ENCODE results near the gene GAPDHS. TPM values are rescaled to one million over a fixed set of nuclear protein-coding genes. Genes with fewer than 3 reads are reported as not detected.

GAPDHS gene
- total and polyA plus RNA-seq, 2 of the 13 experiments (the other 11 are each of a cell fraction or from before 2014, with no cell fraction given), result not detected

DNA sequence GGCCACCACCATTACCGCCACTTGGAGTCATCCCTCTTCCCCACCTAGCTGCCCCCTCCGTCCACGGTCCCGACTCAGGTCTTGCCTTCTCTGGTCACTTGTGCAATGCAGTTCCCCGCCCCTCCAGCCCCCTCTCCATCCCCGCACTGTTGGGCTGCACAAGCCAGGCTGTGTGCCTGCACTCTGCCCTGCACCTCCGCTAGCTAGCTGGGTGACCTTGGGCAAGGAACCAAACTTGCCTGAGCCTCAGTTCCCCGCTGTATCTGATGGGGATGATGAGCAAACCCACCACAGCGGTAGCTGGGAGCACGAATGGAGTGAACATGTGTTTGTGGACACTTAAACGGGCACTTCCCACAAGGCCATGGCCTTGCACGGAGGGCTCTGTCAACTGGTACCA lies 6.6 kb downstream of the GAPDHS start:
- DNase-seq (ENCODE audit: low spot score), result peak; percentile 21
- no peak overlapping the region for H3K4me3 ChIP-seq (replicated peaks in 1 of 3; ENCODE audit: insufficient read depth in 1 of 3, low read depth in 2 of 3, low read length in 3 of 3)
- 48% methylated on average over 12 of the region's 12 CpGs for whole genome bisulfite sequencing (ENCODE audit: low lambda C conversion rate)
- no TSS peak for BruUV-seq (replicated peaks)
- H3K36me3 ChIP-seq (replicated peaks in 1 of 2; ENCODE audit: control insufficient read depth in 1 of 2, insufficient read depth in 2 of 2, low read length in 2 of 2), result no peaks in the 10 kb centered on the region; a peak in 1 of 5 replicates
- H3K79me2 ChIP-seq (ENCODE audit: insufficient read depth, low read length), result peaks cover 12% of the 10 kb centered on the region
- ATAC-seq, result peak; percentile 57
- H3K4me1 ChIP-seq (ENCODE audit: insufficient read depth, low read length), result peaks cover 35% of the 10 kb centered on the region
- H4K20me1 ChIP-seq (ENCODE audit: insufficient read depth, low read length), result no peaks in the 10 kb centered on the region
- no peak overlapping the region for H3K27ac ChIP-seq (ENCODE audit: extremely low read length, insufficient read depth, low read length)
- H3K27me3 ChIP-seq (ENCODE audit: control insufficient read depth in 1 of 2, insufficient read depth in 2 of 2, low read length in 2 of 2), result no peaks in the 10 kb centered on the region; a peak in 1 of 5 replicates
- ChIA-PET CTCF (ENCODE audit: low intra/inter-chr PET ratio, low total read pairs) (no interaction called here), POLR2A (interaction anchor here (0.8 kb wide), 1 partner anchor 26 kb away, joined by 5 read pairs; the partner anchor contains the start of gene DMKN)
- H2AFZ ChIP-seq (ENCODE audit: low read length), result no peak overlapping the region
- intact Hi-C loops (cut with micrococcal nuclease; ENCODE audit: unreplicated experiment) (no loop called here), in situ Hi-C loops (cut with HindIII; ENCODE audit: extremely low pct_ligation_motif_present, low pct_unique_long_range_greater_than_20kb) (no loop called here)
- H3K9me3 ChIP-seq (ENCODE audit: low read length), result no peaks in the 10 kb centered on the region
- no peak overlapping the region for H3K4me2 ChIP-seq (ENCODE audit: low read depth, low read length)
- no peak overlapping the region for H3K9ac ChIP-seq (ENCODE audit: insufficient read depth, low read depth, low read length)
- FAIRE-seq, result peak; percentile 32
- TF ChIP-seq PHF21A (CRISPR knock-in tag; IDR thresholded peaks at IDR 0.05) (no peak), ZNF382 (CRISPR knock-in tag; IDR thresholded peaks at IDR 0.05; ENCODE audit: borderline replicate concordance) (no peak), SALL1 (CRISPR knock-in tag; IDR thresholded peaks at IDR 0.05) (peak; percentile 15; the same call in 1 of the 2 replicates), ZNF333 (CRISPR knock-in tag; IDR thresholded peaks at IDR 0.05; ENCODE audit: borderline replicate concordance) (no peak), CEBPB (IDR thresholded peaks at IDR 0.05; ENCODE audit: borderline replicate concordance, low read depth, low read length) (0 out of 2 replicates have a peak, but pooled peaks have one; percentile 9), AGO2 (optimal IDR thresholded peaks at IDR 0.05; ENCODE audit: low read depth, low read length) (peak; percentile 55), DMAP1 (CRISPR knock-in tag; IDR thresholded peaks at IDR 0.05) (no peak), CTCF (CRISPR knock-in tag; IDR thresholded peaks at IDR 0.05) (no peak), ZNF292 (CRISPR knock-in tag; IDR thresholded peaks at IDR 0.05; ENCODE audit: borderline replicate concordance, low read depth) (no peak), HNF4A (CRISPR knock-in tag; IDR thresholded peaks at IDR 0.05) (peak; percentile 40), ZMYM3 (CRISPR knock-in tag; IDR thresholded peaks at IDR 0.05) (0 out of 2 replicates have a peak, but pooled peaks have one; percentile 18), ZBTB38 (CRISPR knock-in tag; IDR thresholded peaks at IDR 0.05) (peak; percentile 54; the same call in 1 of the 2 replicates), RELA (CRISPR knock-in tag; IDR thresholded peaks at IDR 0.05) (no peak), AKAP8 (CRISPR knock-in tag; IDR thresholded peaks at IDR 0.05) (0 out of 2 replicates have a peak, but pooled peaks have one; percentile 57), PATZ1 (CRISPR knock-in tag; IDR thresholded peaks at IDR 0.05) (peak; percentile 37; the same call in 1 of the 2 replicates), ZNF746 (CRISPR knock-in tag; IDR thresholded peaks at IDR 0.05) (0 out of 2 replicates have a peak, but pooled peaks have one; percentile 13)
- TF ChIP-seq, protein P1, sequence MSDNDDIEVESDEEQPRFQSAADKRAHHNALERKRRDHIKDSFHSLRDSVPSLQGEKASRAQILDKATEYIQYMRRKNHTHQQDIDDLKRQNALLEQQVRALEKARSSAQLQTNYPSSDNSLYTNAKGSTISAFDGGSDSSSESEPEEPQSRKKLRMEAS (IDR thresholded peaks at IDR 0.05), result peak; percentile 22; the same call in 1 of the 2 replicates
- TF ChIP-seq, protein P2, sequence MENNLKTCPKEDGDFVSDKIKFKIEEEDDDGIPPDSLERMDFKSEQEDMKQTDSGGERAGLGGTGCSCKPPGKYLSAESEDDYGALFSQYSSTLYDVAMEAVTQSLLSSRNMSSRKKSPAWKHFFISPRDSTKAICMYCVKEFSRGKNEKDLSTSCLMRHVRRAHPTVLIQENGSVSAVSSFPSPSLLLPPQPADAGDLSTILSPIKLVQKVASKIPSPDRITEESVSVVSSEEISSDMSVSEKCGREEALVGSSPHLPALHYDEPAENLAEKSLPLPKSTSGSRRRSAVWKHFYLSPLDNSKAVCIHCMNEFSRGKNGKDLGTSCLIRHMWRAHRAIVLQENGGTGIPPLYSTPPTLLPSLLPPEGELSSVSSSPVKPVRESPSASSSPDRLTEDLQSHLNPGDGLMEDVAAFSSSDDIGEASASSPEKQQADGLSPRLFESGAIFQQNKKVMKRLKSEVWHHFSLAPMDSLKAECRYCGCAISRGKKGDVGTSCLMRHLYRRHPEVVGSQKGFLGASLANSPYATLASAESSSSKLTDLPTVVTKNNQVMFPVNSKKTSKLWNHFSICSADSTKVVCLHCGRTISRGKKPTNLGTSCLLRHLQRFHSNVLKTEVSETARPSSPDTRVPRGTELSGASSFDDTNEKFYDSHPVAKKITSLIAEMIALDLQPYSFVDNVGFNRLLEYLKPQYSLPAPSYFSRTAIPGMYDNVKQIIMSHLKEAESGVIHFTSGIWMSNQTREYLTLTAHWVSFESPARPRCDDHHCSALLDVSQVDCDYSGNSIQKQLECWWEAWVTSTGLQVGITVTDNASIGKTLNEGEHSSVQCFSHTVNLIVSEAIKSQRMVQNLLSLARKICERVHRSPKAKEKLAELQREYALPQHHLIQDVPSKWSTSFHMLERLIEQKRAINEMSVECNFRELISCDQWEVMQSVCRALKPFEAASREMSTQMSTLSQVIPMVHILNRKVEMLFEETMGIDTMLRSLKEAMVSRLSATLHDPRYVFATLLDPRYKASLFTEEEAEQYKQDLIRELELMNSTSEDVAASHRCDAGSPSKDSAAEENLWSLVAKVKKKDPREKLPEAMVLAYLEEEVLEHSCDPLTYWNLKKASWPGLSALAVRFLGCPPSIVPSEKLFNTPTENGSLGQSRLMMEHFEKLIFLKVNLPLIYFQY (CRISPR knock-in tag; IDR thresholded peaks at IDR 0.05; ENCODE audit: borderline replicate concordance), result no peak
